GM12874 (cell line): ENCODE results near the gene BIRC7.

Source experiments
- CTCF ChIP-seq: IDR thresholded peaks from 2 replicates; pipeline ENCODE4 v1.5.1; 2011; ENCODE audit warnings: low read depth, mild to moderate bottlenecking, control low read depth, low read length, moderate library complexity; ENCODE audit not compliant: insufficient read depth

The BIRC7 gene

GRCh38 chr20:63253438-63254231 is 17.9 kb downstream of the BIRC7 start:
- TF ChIP-seq CTCF = no peak

- no peak for TF ChIP-seq CTCF
These were observed 18.5 kb downstream of the BIRC7 start, which contains the start of gene NKAIN4 for GRCh38 chr20:63254232-63254605. NKAIN4 (minus strand) TSS chr20:63254463; CDS start chr20:63254450, 13 bp downstream.

- TF ChIP-seq CTCF = peak; percentile 36; the same call in 1 of the 2 replicates
These were observed 19.1 kb downstream of the BIRC7 start for GRCh38 chr20:63254606-63255384.

GRCh38 chr20:63255931-63256704 is 20.4 kb downstream of the BIRC7 start:
- no peak for TF ChIP-seq CTCF

- no peak for TF ChIP-seq CTCF
These were observed 21.2 kb downstream of the BIRC7 start for GRCh38 chr20:63256954-63257353.

- no peak for TF ChIP-seq CTCF
These were observed 21.9 kb downstream of the BIRC7 start for GRCh38 chr20:63257629-63258028.

- TF ChIP-seq CTCF = no peak
These were observed 23.1 kb downstream of the BIRC7 start for GRCh38 chr20:63258781-63259180.
